GM12873 (cell line): ENCODE data around the gene ETS1.

ENCODE experiments used
- TF ChIP-seq, protein P1 (sequence below): IDR thresholded peaks from 2 replicates; pipeline ENCODE4 v1.5.1; 2012; ENCODE audit warnings: low read depth, mild to moderate bottlenecking, moderate library complexity, low read length, control low read depth; ENCODE audit not compliant: insufficient read depth; ENCODE audit errors: missing control alignments

ETS1 gene

DNA sequence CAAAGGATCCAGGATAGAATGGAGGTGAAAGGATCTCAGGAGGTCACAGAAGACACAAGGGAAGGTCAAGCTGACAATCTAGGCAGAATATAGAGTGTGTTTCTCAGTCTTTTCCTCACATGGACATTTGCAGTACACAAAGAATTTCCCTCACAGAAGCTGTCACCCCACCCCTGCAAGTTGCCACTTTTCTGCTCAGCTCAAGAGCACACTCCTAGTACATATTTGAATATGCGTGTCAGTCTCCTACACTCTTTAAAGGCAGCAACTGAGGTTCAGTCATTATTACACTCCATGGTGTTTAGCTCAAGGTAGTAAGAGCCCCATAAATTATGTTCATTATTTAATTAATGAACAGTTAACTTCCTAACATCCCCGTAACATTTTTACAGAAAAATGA is 59.1 kb downstream of the ETS1 start:
- TF ChIP-seq, protein P1, sequence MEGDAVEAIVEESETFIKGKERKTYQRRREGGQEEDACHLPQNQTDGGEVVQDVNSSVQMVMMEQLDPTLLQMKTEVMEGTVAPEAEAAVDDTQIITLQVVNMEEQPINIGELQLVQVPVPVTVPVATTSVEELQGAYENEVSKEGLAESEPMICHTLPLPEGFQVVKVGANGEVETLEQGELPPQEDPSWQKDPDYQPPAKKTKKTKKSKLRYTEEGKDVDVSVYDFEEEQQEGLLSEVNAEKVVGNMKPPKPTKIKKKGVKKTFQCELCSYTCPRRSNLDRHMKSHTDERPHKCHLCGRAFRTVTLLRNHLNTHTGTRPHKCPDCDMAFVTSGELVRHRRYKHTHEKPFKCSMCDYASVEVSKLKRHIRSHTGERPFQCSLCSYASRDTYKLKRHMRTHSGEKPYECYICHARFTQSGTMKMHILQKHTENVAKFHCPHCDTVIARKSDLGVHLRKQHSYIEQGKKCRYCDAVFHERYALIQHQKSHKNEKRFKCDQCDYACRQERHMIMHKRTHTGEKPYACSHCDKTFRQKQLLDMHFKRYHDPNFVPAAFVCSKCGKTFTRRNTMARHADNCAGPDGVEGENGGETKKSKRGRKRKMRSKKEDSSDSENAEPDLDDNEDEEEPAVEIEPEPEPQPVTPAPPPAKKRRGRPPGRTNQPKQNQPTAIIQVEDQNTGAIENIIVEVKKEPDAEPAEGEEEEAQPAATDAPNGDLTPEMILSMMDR: no peak

- TF ChIP-seq, protein P1: no peak
These were observed 60.3 kb downstream of the ETS1 start for GRCh38 chr11:128527046-128527445.

- TF ChIP-seq, protein P1: no peak
These were observed 61.7 kb downstream of the ETS1 start for GRCh38 chr11:128525411-128526243.

GRCh38 chr11:128524172-128524571 is 63.2 kb downstream of the ETS1 start:
- TF ChIP-seq, protein P1: no peak

GRCh38 chr11:128523641-128524040 is 63.7 kb downstream of the ETS1 start:
- TF ChIP-seq, protein P1: no peak

- TF ChIP-seq, protein P1: no peak
These were observed 64.3 kb downstream of the ETS1 start for GRCh38 chr11:128522943-128523518.

GRCh38 chr11:128522055-128522942 is 65.1 kb downstream of the ETS1 start:
- TF ChIP-seq, protein P1: no peak
